Stimulated activated CD8-positive, alpha-beta memory T cell treated with anti-CD3 and anti-CD28 coated beads, Interleukin-15, amount 100 ng/mL, for 1 hour (primary cell): ENCODE data around the gene ITPKB.
"Not testable (repeated sequence)": the region's sequence is repeated elsewhere in the genome, so short reads cannot be mapped to it uniquely, and the experiment has no call there.

Source experiments
- DNase-seq: peaks from one replicate; pipeline ENCODE4 v3.0.0-alpha.2; 2020; ENCODE audit warnings: low read depth

Gene ITPKB

DNA sequence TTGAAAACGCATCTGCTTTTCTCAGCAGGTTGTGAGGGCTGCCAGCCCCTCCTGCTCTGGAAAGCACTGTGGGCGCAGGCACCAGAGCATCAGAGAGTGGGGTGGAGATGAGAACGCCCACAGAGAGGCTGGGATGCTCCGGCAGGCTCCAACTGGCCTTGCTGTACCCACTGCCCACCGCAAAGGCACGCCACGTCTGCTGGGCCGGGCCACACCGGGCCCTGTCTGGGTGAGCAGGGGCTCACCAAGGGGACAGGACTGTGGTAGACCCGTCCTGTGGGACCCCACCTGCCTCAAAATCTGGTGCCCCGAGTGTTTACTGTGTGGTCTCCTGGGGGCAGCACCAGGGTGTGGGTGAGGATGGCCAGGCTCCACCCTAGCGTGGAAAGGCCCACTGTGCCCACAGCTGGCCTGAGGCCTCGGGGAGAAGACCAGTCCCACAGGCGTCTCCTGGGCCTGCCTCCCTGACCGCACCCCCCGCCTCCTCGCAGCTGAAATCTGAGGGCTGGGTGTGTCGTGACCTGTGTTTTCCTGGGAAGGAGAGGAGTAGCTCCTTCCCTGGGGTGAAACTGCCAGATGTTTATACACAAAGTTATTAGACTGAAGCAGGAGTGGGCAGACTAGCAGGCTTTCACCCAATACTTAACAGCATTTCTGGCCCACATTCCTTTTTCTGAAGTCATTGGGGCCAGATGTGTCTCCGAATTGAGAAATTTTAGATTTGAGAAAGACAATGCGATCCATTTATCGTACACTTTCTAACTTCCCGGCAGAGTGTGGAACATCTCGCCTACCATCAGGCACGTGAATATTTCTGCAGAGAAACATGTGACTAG lies 136.7 kb downstream of the ITPKB start:
- DNase-seq = no peak

DNA sequence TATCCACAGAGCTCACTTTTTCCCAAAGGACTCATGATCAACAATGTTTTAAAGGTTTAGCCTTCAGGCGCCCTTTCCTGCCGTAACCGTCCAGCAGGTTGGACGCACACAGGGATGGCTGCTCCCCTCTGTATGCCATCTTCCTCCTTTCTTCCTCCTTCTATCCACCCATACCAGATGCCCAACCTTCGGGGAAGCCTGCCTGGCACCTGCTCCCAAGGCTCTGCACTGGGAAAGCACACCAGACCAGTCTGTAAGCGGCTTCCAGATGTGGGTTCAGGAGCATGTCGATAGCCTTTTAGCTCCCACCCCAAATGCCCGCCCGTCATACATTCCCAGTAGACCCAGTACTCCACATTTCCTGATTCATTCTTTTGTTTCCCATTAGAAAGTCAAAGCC lies 137.6 kb downstream of the ITPKB start:
- no peak for DNase-seq

DNA sequence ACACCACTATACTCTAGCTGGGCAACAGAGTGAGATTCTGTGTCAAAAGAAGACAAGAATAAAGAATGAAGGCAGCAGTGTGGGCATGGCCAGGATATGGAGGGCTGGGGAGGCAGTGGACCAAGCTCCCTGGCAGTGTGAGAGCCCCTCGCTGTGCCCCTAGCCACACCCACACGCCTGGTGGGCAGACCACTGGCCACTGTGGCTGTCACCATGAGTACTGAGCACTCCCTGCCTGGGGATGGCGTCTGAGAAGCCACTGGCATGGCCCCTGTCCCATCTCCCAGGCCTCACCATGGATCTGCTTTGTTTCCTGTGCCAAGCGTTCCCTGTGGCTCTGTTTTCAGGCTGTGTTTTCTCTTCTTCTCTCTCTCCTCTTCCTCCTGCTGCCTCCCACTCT lies 138.8 kb downstream of the ITPKB start:
- DNase-seq = no peak

DNA sequence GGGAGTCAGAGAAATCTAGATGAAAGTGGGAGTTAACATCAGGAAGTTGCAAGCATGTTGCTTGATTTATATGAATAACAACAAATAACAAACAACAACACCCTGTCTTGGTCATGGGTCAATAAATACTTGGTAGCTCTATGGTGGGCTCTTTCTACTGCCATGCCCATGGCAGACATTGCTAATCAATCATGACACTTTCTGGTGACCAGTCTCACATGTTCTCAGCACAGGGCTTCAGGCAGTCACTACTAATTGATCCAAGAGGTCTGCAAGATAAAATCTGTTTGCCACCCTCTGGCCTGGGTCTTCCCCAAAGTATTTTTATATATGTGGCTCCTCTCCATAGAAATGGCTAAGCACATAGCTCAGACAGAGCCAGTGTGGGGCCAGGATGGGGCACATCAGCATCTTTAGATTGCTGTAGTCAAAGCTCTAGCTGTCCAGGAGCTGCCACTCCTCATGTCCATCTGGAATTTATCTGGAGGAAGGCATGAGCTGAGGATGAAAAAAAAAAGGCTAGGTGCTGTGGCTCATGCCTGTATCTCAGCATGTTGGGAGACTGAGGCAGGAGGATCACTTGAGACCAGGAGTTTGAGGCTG lies 139.3 kb downstream of the ITPKB start:
- DNase-seq = no peak

DNA sequence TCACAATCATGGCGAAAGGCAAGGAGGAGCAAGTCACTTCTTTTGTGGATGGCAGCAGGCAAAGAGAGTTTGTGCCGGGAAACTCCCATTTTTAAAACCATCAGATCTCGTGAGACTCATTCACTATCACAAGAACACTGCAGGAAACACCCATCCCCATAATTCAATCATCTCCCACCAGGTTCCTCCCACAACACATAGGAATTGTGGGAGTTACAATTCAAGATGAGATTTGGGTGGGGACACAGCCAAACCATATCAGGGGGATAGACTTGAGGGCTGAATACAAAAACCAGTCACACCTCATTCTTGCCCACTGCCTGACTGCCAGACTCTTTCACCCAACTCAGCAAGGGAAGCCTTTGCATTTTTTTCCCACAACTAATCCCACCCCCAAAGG lies 140.1 kb downstream of the ITPKB start:
- DNase-seq = not testable (repeated sequence)

DNA sequence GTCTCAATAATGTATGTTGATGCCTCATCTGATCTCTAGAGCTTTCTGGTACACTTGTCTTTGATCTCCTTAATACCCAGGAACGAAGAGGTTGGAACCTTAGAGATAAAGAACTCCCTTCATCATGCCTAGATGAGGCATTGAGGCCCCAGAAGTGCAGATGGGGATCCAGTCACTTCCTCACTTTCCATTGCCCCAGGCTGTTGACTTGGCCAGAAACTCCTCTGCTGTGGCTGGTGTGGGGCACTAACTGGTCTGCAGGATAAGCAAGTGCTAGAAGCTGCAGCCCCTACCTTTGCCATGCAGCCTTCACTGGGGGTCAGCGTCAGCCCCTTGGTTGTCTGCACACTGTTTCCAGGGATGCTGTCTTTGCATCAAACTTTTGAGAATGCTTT lies 140.6 kb downstream of the ITPKB start:
- DNase-seq = no peak

DNA sequence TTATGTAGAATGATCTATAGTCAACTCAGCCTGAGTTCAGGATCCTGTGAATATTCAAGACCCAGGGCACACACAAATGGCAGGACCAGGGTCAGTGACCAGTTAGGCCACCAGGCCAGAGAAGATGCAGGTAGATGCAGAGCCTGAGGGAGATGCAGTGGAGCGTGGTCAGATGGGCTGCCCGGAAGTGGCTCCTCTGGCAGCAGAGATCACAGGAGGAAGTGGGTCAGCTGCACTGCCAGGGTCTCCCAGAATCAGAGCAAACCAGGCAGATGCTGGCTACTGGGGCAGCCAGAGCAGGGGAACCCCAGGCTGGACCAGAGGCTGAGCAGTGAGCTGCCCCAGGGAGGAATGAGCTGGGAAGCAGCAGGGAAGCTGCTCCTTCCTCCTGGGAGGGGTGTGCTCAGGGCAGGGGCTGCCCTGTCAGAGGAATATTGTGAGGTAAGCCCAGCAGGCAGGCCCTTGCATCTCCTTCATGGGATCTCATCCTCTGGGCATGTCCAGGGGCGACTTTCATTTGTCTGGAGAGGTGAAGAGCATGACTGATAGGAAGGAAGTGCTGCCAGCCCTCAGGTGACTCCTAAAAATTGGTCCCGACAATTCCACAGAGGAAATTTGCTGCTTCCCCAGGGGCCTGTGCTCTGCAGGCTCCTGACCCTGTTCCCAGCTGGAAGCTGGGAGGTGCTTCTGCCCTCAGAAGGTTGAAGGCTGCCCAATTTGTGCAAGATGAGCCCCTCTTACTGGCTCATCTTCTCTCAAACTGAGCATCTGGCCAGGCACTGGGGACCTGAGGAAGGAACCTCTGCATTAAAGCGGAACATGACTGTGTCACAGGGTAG lies 141.2 kb downstream of the ITPKB start:
- DNase-seq = no peak

DNA sequence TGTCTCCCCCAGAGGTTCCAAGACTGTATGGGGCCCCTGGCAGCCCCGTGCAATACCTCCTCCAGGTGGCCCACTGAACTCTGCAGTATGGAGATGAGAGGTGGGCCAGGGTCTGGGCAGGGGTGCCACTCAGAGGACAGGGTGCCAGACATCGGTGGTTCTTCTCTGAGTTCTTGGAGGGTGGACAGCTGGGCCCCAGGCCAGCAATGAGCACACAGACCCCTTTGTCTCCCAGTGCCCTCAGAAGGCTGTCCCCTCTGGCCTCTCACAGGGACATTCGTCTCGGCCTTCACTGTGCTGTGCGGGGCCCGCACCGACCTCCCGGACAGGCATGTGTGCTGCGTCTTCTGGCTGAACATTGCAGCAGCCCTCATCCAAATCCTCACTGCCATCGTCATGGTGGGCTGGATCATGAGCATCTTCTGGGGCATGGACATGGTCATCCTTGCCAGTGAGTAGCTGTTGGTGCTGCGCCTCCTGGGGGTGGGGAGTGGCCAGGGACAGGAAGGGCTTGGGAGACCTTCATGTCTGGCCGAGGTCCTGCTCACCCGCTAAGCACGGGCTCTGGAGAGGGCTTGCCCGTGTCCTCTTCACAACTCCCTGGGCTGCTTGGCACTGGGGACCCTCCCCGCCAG lies 142.4 kb downstream of the ITPKB start:
- DNase-seq = no peak

DNA sequence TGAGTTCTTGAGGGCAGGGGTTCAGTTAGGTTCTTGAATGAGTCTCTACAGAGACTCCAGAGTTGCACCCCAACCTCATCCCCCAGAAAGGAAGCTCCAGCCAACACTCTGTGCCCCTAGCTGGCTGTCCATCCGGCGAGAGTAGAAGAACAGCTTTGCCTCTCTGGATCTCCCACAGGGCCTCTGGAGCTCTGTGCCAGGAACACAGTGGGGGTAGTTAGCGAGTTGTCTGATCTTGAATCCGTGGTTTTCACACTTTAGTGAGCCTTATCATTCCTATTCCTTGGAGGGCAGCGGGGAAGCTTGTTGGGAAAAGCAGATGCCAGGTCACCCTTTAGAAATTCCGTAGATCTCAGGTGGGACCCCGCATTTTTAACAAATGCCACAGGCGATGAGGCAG lies 145.5 kb downstream of the ITPKB start:
- no peak for DNase-seq

DNA sequence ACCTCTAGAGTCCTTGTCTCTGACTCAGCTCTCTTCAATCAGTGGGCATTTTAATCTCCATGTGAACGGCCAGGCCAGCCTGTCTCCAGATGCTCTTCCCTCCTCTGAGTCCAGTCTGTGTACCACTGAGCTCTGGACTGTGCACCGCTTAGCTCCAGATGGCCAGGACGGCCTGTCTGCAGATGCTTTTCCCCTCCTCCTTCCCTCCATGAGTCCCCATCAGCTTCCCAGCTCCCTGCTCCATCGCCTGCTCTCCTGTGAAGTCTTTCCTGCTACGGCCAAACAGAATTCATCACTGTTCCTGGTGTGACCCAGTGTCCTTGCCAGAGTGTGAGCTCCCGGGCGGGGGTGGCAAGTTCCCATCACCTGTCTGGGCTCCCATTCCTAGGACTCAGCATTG lies 148.5 kb downstream of the ITPKB start:
- DNase-seq = no peak

DNA sequence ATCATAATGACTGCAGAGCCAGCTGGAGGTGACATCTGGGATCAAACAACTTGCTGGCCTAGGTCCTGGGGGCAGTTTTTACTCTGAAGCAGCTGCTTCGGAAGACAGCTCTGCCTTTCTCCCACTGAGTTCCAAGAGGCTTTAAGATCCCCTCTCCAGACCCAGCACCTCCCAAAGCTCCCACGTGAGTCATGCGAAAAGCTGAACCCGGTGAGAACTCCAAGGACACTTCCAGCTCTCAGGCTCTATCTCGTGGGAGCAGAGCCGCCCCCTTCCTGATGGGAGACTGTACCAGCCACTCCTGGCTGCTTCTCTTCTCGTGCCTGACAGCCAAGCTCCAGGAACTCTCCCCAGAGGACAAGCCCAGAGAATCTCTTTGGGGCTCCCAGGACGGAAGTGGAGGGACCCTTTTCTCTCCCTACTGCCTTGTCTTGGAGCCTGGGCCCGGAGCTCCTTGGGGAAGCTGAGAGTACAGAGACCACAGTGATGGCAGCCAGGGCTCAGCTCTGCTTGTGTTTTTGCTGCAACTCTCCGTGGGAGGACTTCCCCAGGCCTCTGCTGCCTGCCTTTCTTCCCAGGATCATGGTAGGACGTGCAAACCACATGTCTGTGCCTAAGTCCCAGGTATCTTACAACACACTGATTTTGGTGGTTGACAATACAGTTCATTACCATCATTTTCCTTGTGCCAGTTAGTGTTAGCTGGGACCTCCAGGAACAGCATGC lies 149.9 kb downstream of the ITPKB start:
- no peak for DNase-seq

DNA sequence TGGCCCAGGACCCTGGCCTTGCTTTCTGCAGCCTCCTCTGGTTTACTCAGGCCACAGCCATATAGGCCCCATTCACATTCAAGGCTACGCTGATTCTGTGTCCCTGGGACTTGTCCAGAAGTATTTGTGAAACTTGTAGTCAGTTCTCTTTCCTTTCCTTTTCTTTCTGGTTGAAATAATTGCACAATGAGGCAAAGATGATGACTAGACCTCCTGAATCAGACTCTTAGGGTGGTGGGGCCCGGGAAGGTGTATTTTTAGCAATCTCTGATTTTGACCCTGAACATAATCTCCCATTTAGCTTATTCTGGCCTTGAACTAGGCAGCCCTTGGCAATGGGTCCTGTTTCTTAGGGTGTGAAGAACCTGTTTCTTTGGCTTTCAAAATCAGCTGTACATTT lies 150.6 kb downstream of the ITPKB start:
- no peak for DNase-seq

DNA sequence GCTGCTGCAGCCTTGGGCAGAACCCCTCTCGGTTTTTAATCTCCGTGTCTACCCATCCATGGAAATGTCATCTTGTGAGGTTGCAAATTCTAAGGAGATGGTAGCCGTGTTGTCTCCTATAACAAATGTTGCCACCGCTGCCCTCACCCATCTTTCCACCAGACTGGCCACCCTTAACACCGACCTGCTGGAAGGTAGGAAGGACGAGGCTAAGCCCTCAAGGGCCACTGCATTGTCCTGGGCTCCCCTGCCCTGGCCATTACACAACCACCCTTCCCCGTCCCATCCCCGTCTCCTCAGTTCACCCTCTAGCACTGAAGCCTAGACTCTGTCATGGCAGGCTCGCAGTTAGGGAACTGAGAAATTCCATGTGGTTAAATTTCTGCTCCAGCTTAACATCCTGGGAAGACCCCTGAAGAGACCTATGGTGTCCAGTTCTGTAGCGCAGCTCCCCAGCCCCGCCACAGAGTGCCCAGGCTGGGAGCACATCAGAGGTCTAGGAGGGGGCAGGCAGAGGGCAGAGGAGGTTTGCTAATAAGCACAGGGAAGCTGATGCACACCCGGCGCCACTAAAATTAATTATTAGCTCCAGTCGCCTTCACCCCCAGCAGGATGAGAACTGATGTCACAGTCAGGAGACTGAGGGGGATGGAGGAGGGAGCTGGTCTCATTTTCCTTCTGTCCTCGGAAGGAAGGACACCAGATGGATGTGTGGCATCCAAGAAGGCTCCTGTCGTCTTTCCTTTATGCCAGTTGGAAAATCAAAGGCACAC lies 152.2 kb downstream of the ITPKB start:
- DNase-seq = no peak

DNA sequence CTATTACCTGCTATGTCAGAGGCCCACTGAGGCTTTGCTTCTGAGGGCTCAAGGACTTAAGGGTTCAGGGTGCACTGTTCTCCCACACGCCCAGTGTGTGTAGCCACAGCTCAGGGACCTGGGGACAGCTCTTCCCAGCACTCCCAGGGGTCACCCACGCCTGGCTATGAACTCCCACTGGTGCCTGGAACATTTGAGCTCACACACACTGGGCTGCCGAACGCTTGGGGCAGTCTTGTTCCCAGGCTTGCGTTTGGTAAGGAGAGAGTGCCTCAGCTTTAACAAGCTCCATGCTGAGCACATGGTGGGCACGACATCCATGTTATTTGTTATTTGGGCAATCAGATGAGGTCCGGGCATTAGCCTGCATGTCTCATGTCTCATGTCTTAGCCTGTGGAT lies 153.0 kb downstream of the ITPKB start:
- no peak for DNase-seq

DNA sequence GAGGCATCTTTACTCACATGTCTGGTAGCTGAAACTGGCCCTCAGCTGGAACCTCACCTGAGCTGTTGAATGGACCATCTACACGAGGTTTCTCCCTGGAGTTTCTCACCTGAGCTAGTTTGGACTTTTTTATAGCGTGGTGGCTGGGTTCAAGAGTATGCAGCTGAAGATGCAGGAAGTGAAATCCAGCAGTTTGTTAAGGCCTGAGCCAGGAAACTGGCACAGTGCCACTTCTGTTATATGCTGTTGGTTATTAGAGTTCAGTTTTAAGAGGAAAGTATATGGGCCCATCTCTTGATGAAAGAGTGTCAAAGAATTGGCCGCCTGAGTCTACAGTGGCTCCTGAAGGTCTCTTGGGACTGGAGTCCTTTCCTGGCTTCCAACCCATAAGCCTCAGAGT lies 154.9 kb downstream of the ITPKB start:
- no peak for DNase-seq

DNA sequence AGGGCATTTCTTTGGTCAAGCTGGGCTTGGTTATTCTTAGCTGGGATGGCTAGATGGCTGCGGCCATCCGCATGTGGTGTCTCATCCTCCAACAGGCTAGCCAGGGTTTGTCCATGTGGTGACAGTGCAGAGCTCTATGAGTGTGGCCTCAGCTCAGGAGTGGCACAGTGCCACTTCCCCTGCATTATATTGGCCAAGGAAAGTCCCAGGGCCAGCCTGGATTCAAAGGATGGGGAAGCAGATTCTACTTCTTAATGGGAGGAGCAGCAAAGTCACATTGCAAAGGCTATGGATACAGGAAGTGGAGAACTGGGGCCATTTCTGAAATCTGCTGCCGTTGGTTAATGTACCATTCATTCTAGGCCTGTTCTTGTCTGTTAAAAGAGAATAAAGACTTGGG lies 156.1 kb downstream of the ITPKB start:
- DNase-seq = no peak
